H1 (cell line): ENCODE results near the gene ARHGAP22. TPM values are rescaled to one million over a fixed set of nuclear protein-coding genes. Genes with fewer than 3 reads are reported as not detected.

Experiments
- CTCF ChIA-PET: fragments of 300-600 bp; sonication (Branson Sonifier 250); formaldehyde crosslinking; loops from one replicate; lab custom pipeline; 2021; ENCODE audit not compliant: partially characterized antibody; lab: Charles Lee
- POLR2A ChIA-PET: fragments of 300-600 bp; sonication (Branson Sonifier 250); formaldehyde crosslinking; loops from one replicate; lab custom pipeline; 2021; ENCODE audit warnings: inconsistent platforms; ENCODE audit not compliant: partially characterized antibody; lab: Charles Lee
- DNase-seq, 2 experiments: peaks; one replicate each; pipeline versions ENCODE4 v3.0.0 to v3.0.0-alpha.2; 2010 to 2022; ENCODE audit warnings: low spot score in 2 of 2, low read depth in 1 of 2, mixed read lengths in 1 of 2
- FAIRE-seq: peaks from 2 replicates; lab custom pipeline; 2011; peaks lifted over from hg19 to GRCh38; lab: Jason Lieb, UNC
- H2AFZ ChIP-seq: 2 replicates; pipeline ENCODE4 v1.8.1; 2012; ENCODE audit warnings: low read length, inconsistent platforms
- H2AK5ac ChIP-seq: 2 replicates; pipeline ENCODE4 v1.6.1; 2013; ENCODE audit warnings: low read depth, low read length
- H2BK120ac ChIP-seq: replicated peaks from 2 replicates; pipeline ENCODE3; 2013; ENCODE audit warnings: low read depth, low read length, inconsistent platforms
- H2BK12ac ChIP-seq: 2 replicates; pipeline ENCODE4 v1.6.1; 2013; ENCODE audit warnings: low read depth, low read length
- H2BK15ac ChIP-seq: 2 replicates; pipeline ENCODE4 v1.6.1; 2013; ENCODE audit warnings: low read length
- H2BK20ac ChIP-seq: 2 replicates; pipeline ENCODE4 v1.6.1; 2013; ENCODE audit warnings: low read length
- H2BK5ac ChIP-seq: 2 replicates; pipeline ENCODE4 v1.6.1; 2013; ENCODE audit warnings: low read depth, low read length
- H3K14ac ChIP-seq: 2 replicates; pipeline ENCODE4 v1.6.1; 2013; ENCODE audit warnings: inconsistent platforms; ENCODE audit not compliant: insufficient read length
- H3K18ac ChIP-seq: 2 replicates; pipeline ENCODE4 v1.6.1; 2013; ENCODE audit warnings: low read length; ENCODE audit errors: extremely low read depth
- H3K23ac ChIP-seq: 2 replicates; pipeline ENCODE4 v1.6.1; 2013; ENCODE audit warnings: inconsistent platforms; ENCODE audit not compliant: insufficient read length
- H3K23me2 ChIP-seq: 2 replicates; pipeline ENCODE4 v1.6.1; 2013; ENCODE audit warnings: low read depth, low read length
- H3K27ac ChIP-seq: 2 replicates; pipeline ENCODE4 v1.6.1; 2011; ENCODE audit warnings: low read depth, low read length, inconsistent platforms
- H3K27me3 ChIP-seq, 4 experiments: replicated peaks in 1 of 4; 1 replicate in 1 of 4; 2 replicates in 3 of 4; pipeline versions ENCODE4 v1.6.1 to v1.8.1; 2011 to 2013; ENCODE audit warnings: low read length in 3 of 4, mild to moderate bottlenecking in 3 of 4, inconsistent platforms in 2 of 4, mixed read lengths in 2 of 4, moderate library complexity in 1 of 4; ENCODE audit not compliant: control insufficient read depth in 3 of 4, insufficient read depth in 3 of 4; ENCODE audit errors: extremely low read depth in 1 of 4
- H3K36me3 ChIP-seq, 4 experiments: 2 replicates each; pipeline versions ENCODE4 v1.6.1 to v1.8.1; 2011 to 2013; ENCODE audit warnings: mild to moderate bottlenecking in 4 of 4, low read length in 3 of 4, moderate library complexity in 2 of 4, control low read depth in 1 of 4, inconsistent platforms in 1 of 4; ENCODE audit not compliant: insufficient read depth in 4 of 4, control insufficient read depth in 2 of 4
- H3K4ac ChIP-seq: replicated peaks from 2 replicates; pipeline ENCODE3; 2013; ENCODE audit warnings: low read length, low read depth, mixed read lengths, inconsistent platforms; ENCODE audit not compliant: insufficient read length
- H3K4me1 ChIP-seq, 4 experiments: replicated peaks in 1 of 4; 1 replicate in 1 of 4; 2 replicates in 3 of 4; pipeline versions ENCODE4 v1.6.1 to v1.8.1; 2011 to 2013; ENCODE audit warnings: low read length in 3 of 4, inconsistent platforms in 2 of 4, mixed read lengths in 1 of 4; ENCODE audit not compliant: insufficient read depth in 4 of 4, control insufficient read depth in 3 of 4
- H3K4me2 ChIP-seq, 2 experiments: 2 replicates each; pipeline versions ENCODE4 v1.6.1 to v1.8.1; 2011 to 2013; ENCODE audit warnings: low read depth in 2 of 2, low read length in 2 of 2, control low read depth in 1 of 2, inconsistent platforms in 1 of 2, mild to moderate bottlenecking in 1 of 2; ENCODE audit not compliant: insufficient read depth in 1 of 2
- H3K4me3 ChIP-seq, 4 experiments: fragments of 200-600, 300-600 bp in 1 of 4; sonication (generic), shearing (Covaris generic), sonication (Bioruptor Twin) in 1 of 4; 2 replicates each; pipeline versions ENCODE4 v1.5.1 to v1.8.1; 2011 to 2016; ENCODE audit warnings: low read length in 4 of 4, low read depth in 3 of 4, control low read depth in 2 of 4, inconsistent platforms in 2 of 4, mild to moderate bottlenecking in 2 of 4, mixed read lengths in 1 of 4, moderate library complexity in 1 of 4; ENCODE audit not compliant: insufficient read depth in 2 of 4; ENCODE audit errors: extremely low read depth in 1 of 4
- H3K56ac ChIP-seq: replicated peaks from 2 replicates; pipeline ENCODE3; 2013; ENCODE audit warnings: low read depth, mild to moderate bottlenecking, mixed read lengths, low read length, inconsistent platforms; ENCODE audit not compliant: insufficient read length
- H3K79me1 ChIP-seq: 2 replicates; pipeline ENCODE4 v1.6.1; 2013; ENCODE audit warnings: low read depth, low read length, control low read depth
- H3K79me2 ChIP-seq, 2 experiments: 2 replicates each; pipeline versions ENCODE4 v1.6.1 to v1.8.1; 2012 to 2013; ENCODE audit warnings: low read length in 2 of 2, mild to moderate bottlenecking in 2 of 2, inconsistent platforms in 1 of 2; ENCODE audit not compliant: insufficient read depth in 2 of 2, control insufficient read depth in 1 of 2
- H3K9ac ChIP-seq, 4 experiments: replicated peaks in 1 of 4; 1 replicate in 1 of 4; 2 replicates in 3 of 4; pipeline versions ENCODE4 v1.6.1 to v1.8.1; 2011 to 2013; ENCODE audit warnings: low read depth in 3 of 4, low read length in 3 of 4, control low read depth in 2 of 4, mild to moderate bottlenecking in 2 of 4, moderate library complexity in 2 of 4, inconsistent platforms in 1 of 4; ENCODE audit errors: extremely low read depth in 1 of 4
- H3K9me3 ChIP-seq, 2 experiments: 2 replicates each; pipeline versions ENCODE4 v1.6.1 to v1.8.1; 2012 to 2013; ENCODE audit warnings: mild to moderate bottlenecking in 2 of 2, moderate library complexity in 2 of 2, control low read depth in 1 of 2, inconsistent platforms in 1 of 2, low read depth in 1 of 2, low read length in 1 of 2, mixed read lengths in 1 of 2; ENCODE audit not compliant: insufficient read depth in 2 of 2
- H4K20me1 ChIP-seq, 2 experiments: replicated peaks in 1 of 2; 2 replicates each; pipeline versions ENCODE3 to v1.8.1; 2011 to 2013; ENCODE audit warnings: inconsistent platforms in 2 of 2, low read length in 2 of 2, mild to moderate bottlenecking in 1 of 2; ENCODE audit not compliant: insufficient read depth in 2 of 2, control insufficient read depth in 1 of 2
- H4K5ac ChIP-seq: 2 replicates; pipeline ENCODE4 v1.6.1; 2013; ENCODE audit warnings: low read length, low read depth, mixed read lengths, inconsistent platforms; ENCODE audit not compliant: insufficient read length
- H4K8ac ChIP-seq: 2 replicates; pipeline ENCODE4 v1.8.0; 2013; ENCODE audit warnings: mild to moderate bottlenecking, moderate library complexity, low read length, inconsistent platforms; ENCODE audit not compliant: insufficient read depth; ENCODE audit errors: extremely low read depth
- H4K91ac ChIP-seq: replicated peaks from 2 replicates; pipeline ENCODE3; 2013; ENCODE audit warnings: low read length, mixed read lengths, inconsistent platforms; ENCODE audit not compliant: insufficient read length
- BACH1 ChIP-seq: IDR thresholded peaks from 2 replicates; pipeline ENCODE4 v1.6.1; 2012; ENCODE audit warnings: low read length, improper control_type of control experiment
- CBX8 ChIP-seq: fragments of 300-800, 300-1000 bp; sonication (generic); IDR thresholded peaks from 2 replicates; pipeline ENCODE4 v1.7.1; 2016; ENCODE audit warnings: low read depth, low read length, borderline replicate concordance
- CHD2 ChIP-seq: IDR thresholded peaks from 2 replicates; pipeline ENCODE4 v1.6.1; 2012; ENCODE audit warnings: low read length, improper control_type of control experiment
- KDM5A ChIP-seq: fragments of 200-600 bp; IDR thresholded peaks from 2 replicates; pipeline ENCODE4 v1.7.1; 2012; ENCODE audit warnings: mild to moderate bottlenecking, low read length, inconsistent platforms, mixed read lengths
- NRF1 ChIP-seq: IDR thresholded peaks from 2 replicates; pipeline ENCODE4 v1.6.1; 2011; ENCODE audit warnings: mild to moderate bottlenecking, low read depth, low read length, improper control_type of control experiment
- RXRA ChIP-seq: IDR thresholded peaks from 2 replicates; pipeline ENCODE4 v1.6.1; 2011; ENCODE audit warnings: low read depth, mild to moderate bottlenecking, low read length, moderate library complexity; ENCODE audit not compliant: insufficient read depth
- polyA plus RNA-seq, 7 experiments: library from polyadenylated mRNA; depleted of rRNA in 3 of 7; stranded (reverse) in 5 of 7; unstranded in 2 of 7; fragments of >200 nt in 5 of 7; fragments of 200-250 nt in 2 of 7; gene quantifications; 1 replicate in 5 of 7; 2 replicates in 1 of 7; 4 replicates in 1 of 7; pipeline versions ENCODE4 v1.2.1 to v1.2.3, GENCODE V29; 2011 to 2013; ENCODE audit warnings: missing spikeins in 2 of 7, mixed read lengths in 2 of 7
- total RNA-seq: library from RNA; stranded (reverse); fragmentation: NEBNext Ultra II Directional; extraction: Animal tissue kit (Norgen Biotek cat#: 25700); gene quantifications from 2 replicates; pipeline ENCODE4 v1.2.1, GENCODE V29; 2021
- TF ChIP-seq, protein P1 (sequence below): IDR thresholded peaks from 2 replicates; pipeline ENCODE4 v1.6.1; 2012; ENCODE audit warnings: low read length, inconsistent platforms
- TF ChIP-seq, protein P2 (sequence below), 3 experiments: IDR thresholded peaks; 1 replicate in 2 of 3; 2 replicates in 1 of 3; pipeline versions ENCODE4 v1.5.1 to v1.6.1; 2011; ENCODE audit warnings: low read length in 3 of 3, mild to moderate bottlenecking in 3 of 3, inconsistent platforms in 2 of 3, low read depth in 1 of 3, moderate library complexity in 1 of 3; ENCODE audit not compliant: insufficient read depth in 1 of 3; ENCODE audit errors: control extremely low read depth in 1 of 3

The ARHGAP22 gene
- total and polyA plus RNA-seq, 2 of the 8 experiments (the other 6 are each of a cell fraction or from before 2014, with no cell fraction given) = 3.6 to 11.2 TPM

GRCh38 chr10:48609441-48609840 is 4.6 kb upstream of the ARHGAP22 start (continued):
- TF ChIP-seq BACH1 = no peak

GRCh38 chr10:48608976-48609375 is 4.1 kb upstream of the ARHGAP22 start:
- no peak overlapping the region for H2AFZ ChIP-seq
- POLR2A ChIA-PET = no interaction called here
- no peak for TF ChIP-seq NRF1
- no peak for TF ChIP-seq RXRA
- TF ChIP-seq, protein P1, sequence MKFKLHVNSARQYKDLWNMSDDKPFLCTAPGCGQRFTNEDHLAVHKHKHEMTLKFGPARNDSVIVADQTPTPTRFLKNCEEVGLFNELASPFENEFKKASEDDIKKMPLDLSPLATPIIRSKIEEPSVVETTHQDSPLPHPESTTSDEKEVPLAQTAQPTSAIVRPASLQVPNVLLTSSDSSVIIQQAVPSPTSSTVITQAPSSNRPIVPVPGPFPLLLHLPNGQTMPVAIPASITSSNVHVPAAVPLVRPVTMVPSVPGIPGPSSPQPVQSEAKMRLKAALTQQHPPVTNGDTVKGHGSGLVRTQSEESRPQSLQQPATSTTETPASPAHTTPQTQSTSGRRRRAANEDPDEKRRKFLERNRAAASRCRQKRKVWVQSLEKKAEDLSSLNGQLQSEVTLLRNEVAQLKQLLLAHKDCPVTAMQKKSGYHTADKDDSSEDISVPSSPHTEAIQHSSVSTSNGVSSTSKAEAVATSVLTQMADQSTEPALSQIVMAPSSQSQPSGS = no peak
- TF ChIP-seq, protein P2, sequence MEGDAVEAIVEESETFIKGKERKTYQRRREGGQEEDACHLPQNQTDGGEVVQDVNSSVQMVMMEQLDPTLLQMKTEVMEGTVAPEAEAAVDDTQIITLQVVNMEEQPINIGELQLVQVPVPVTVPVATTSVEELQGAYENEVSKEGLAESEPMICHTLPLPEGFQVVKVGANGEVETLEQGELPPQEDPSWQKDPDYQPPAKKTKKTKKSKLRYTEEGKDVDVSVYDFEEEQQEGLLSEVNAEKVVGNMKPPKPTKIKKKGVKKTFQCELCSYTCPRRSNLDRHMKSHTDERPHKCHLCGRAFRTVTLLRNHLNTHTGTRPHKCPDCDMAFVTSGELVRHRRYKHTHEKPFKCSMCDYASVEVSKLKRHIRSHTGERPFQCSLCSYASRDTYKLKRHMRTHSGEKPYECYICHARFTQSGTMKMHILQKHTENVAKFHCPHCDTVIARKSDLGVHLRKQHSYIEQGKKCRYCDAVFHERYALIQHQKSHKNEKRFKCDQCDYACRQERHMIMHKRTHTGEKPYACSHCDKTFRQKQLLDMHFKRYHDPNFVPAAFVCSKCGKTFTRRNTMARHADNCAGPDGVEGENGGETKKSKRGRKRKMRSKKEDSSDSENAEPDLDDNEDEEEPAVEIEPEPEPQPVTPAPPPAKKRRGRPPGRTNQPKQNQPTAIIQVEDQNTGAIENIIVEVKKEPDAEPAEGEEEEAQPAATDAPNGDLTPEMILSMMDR (IDR thresholded peaks at IDR 0.05; ENCODE audit: control extremely low read depth in 1 of 3, insufficient read depth in 1 of 3, low read depth in 1 of 3, low read length in 3 of 3) = no peak
- TF ChIP-seq CHD2 = no peak
- TF ChIP-seq CBX8 = no peak
- no peak for TF ChIP-seq KDM5A

More at GRCh38 chr10:48608976-48609375, 4.1 kb upstream of the ARHGAP22 start:
- Histone ChIP-seq H3K9me3 (no peaks in the 10 kb centered on the region), H3K14ac (no peak overlapping the region), H3K23me2 (no peaks in the 10 kb centered on the region; the same call in 1 of the 2 replicates), H3K79me1 (no peaks in the 10 kb centered on the region), H3K79me2 (no peaks in the 10 kb centered on the region), H2BK120ac (no peak overlapping the region), H2BK15ac (no peak overlapping the region), H3K4me2 (no peak overlapping the region), H4K8ac (no peak overlapping the region), H3K36me3 (no peaks in the 10 kb centered on the region), H3K18ac (no peak overlapping the region), H4K20me1 (no peaks in the 10 kb centered on the region), H3K4me1 (peaks cover 0 to 11% (median 7%) of the 10 kb centered on the region in 4 experiments; a peak in 6 of 7 replicates), H3K4me3 (no peak overlapping the region), H3K23ac (no peak overlapping the region), H2AK5ac (no peak overlapping the region), H3K27ac (no peak overlapping the region), H3K9ac (no peak overlapping the region), H2BK12ac (no peak overlapping the region), H2BK5ac (no peak overlapping the region), H3K27me3 (peaks cover 0 to 16% (median 12%) of the 10 kb centered on the region in 4 experiments; a peak in 6 of 7 replicates), H4K5ac (no peak overlapping the region), H2BK20ac (no peak overlapping the region), H4K91ac (no peak overlapping the region), H3K4ac (no peak overlapping the region), H3K56ac (no peak overlapping the region)
- CTCF ChIA-PET = interaction anchor here (0.6 to 7.5 kb wide), 26 partner anchors 7 to 299 kb away, joined by 3 to 172 read pairs (median 7); no protein-coding TSS in a partner anchor
- no peak for FAIRE-seq
- no peak for DNase-seq
